ENCODE data around the gene TSPAN31. TPM values are rescaled to one million over a fixed set of nuclear protein-coding genes. Genes with fewer than 3 reads are reported as not detected.

Gene TSPAN31
- total RNA-seq, 1 donor from 2014 or later: 61.3 TPM

DNA sequence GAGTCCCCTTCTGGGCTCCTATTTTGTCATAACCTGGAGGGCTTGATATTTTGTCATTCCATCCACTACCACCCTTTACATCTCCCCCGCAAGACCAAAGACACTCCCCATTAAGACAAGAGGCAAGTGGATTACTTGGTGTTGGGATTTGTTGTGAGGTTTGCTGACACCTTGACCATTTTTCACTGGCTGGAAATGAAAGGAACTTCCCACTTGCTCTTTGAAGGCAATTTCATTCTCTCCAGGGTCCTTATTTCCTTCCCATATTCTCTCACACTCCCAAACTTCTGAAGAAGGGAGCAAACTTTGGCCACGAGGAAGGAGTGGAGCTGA lies 21.2 kb upstream of the TSPAN31 start:
- no peaks in the 10 kb centered on the region for H3K36me3 ChIP-seq
- Mint-ChIP-seq H3K27me3 (ENCODE audit: insufficient read depth, low read depth) (peaks cover 30% of the 10 kb centered on the region), H3K9me3 (peaks cover 5% of the 10 kb centered on the region), H3K4me1 (peaks cover 12% of the 10 kb centered on the region), H3K27ac (no peak overlapping the region), H3K36me3 (peaks cover 8% of the 10 kb centered on the region), H3K4me3 (peak overlapping the region; percentile 24)
- H3K4me1 ChIP-seq: peaks cover 3% of the 10 kb centered on the region
- H3K79me2 ChIP-seq (ENCODE audit: low read depth): no peaks in the 10 kb centered on the region
- no peak overlapping the region for H3K4me2 ChIP-seq
- DNase-seq (ENCODE audit: low spot score): no peak
- no peaks in the 10 kb centered on the region for H3F3A ChIP-seq (ENCODE audit: low read depth)
- H3K27ac ChIP-seq: no peak overlapping the region
- peaks cover 20% of the 10 kb centered on the region for H4K20me1 ChIP-seq (ENCODE audit: low read depth)
- H3K4me3 ChIP-seq: no peak overlapping the region
- H3K27me3 ChIP-seq: peaks cover 60% of the 10 kb centered on the region
- TF ChIP-seq EZH2 (IDR thresholded peaks at IDR 0.05) (no peak), EZH2phosphoT487 (IDR thresholded peaks at IDR 0.05) (no peak)
- TF ChIP-seq, protein P1, sequence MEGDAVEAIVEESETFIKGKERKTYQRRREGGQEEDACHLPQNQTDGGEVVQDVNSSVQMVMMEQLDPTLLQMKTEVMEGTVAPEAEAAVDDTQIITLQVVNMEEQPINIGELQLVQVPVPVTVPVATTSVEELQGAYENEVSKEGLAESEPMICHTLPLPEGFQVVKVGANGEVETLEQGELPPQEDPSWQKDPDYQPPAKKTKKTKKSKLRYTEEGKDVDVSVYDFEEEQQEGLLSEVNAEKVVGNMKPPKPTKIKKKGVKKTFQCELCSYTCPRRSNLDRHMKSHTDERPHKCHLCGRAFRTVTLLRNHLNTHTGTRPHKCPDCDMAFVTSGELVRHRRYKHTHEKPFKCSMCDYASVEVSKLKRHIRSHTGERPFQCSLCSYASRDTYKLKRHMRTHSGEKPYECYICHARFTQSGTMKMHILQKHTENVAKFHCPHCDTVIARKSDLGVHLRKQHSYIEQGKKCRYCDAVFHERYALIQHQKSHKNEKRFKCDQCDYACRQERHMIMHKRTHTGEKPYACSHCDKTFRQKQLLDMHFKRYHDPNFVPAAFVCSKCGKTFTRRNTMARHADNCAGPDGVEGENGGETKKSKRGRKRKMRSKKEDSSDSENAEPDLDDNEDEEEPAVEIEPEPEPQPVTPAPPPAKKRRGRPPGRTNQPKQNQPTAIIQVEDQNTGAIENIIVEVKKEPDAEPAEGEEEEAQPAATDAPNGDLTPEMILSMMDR (IDR thresholded peaks at IDR 0.05): no peak
- H2AFZ ChIP-seq (replicated peaks): no peak overlapping the region
- no peak overlapping the region for H3K9ac ChIP-seq
- no peaks in the 10 kb centered on the region for H3K9me3 ChIP-seq (ENCODE audit: low read depth)

DNA sequence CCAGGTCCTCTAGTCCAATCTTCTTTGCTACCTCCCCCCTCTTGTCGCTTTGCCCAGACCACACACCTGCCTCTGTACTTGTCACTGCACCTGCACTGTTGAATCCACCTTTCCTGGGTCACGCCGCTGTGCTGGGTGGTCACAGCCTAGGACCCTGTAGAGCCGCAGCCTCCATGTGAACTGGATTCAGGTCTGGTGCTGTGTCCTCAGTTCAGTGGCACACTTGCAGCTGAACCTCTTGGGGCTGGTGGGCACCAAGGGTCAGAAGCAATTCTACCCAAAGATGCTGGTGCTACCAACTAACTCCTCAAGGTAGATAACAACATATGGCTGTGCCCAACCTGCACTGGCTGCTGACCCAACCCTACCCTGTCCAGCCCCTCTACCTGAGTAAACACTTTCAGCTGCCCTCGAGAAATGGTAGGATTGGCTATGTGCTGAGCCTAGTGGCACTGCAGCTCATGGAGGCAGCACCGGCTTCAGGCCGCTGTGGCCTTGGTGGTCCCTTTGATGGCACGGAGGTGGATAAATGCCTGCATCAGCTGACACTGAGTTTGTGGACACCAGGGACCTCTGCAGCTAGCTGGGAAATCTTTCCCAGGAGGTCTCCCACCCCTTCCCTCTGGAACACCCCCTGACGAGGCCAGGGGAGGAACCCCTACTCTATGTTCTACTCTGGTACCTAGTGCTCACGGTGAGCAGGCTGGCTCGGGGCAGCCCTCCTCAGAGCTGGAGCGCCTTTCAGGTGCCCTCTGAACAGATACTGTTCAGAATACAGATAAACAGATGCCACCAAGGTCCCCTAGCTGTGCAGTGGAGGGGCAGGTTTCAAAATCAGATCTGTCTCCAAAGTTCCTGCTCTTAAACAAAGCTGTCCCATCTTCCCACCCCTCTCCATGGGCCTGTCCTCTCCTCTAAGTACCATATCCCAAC lies 20.6 kb upstream of the TSPAN31 start:
- Histone ChIP-seq H3K4me1 (peaks cover 3% of the 10 kb centered on the region), H3K27me3 (peaks cover 67% of the 10 kb centered on the region), H3K4me3 (no peak overlapping the region), H2AFZ (replicated peaks) (no peak overlapping the region), H3F3A (ENCODE audit: low read depth) (no peaks in the 10 kb centered on the region), H4K20me1 (ENCODE audit: low read depth) (peaks cover 20% of the 10 kb centered on the region), H3K9ac (no peak overlapping the region), H3K79me2 (ENCODE audit: low read depth) (no peaks in the 10 kb centered on the region), H3K9me3 (ENCODE audit: low read depth) (no peaks in the 10 kb centered on the region), H3K27ac (no peak overlapping the region), H3K4me2 (no peak overlapping the region), H3K36me3 (no peaks in the 10 kb centered on the region)
- H3K4me1 Mint-ChIP-seq: peaks cover 12% of the 10 kb centered on the region
- peaks cover 6% of the 10 kb centered on the region for H3K36me3 Mint-ChIP-seq
- peak overlapping the region; percentile 47 for H3K4me3 Mint-ChIP-seq
- H3K27ac Mint-ChIP-seq: no peak overlapping the region
- DNase-seq (ENCODE audit: low spot score): no peak
- H3K27me3 Mint-ChIP-seq (ENCODE audit: insufficient read depth, low read depth): peaks cover 35% of the 10 kb centered on the region
- TF ChIP-seq EZH2 (IDR thresholded peaks at IDR 0.05): no peak
- TF ChIP-seq, protein P1 (IDR thresholded peaks at IDR 0.05): no peak
- TF ChIP-seq EZH2phosphoT487 (IDR thresholded peaks at IDR 0.05): no peak
- H3K9me3 Mint-ChIP-seq: peaks cover 7% of the 10 kb centered on the region

DNA sequence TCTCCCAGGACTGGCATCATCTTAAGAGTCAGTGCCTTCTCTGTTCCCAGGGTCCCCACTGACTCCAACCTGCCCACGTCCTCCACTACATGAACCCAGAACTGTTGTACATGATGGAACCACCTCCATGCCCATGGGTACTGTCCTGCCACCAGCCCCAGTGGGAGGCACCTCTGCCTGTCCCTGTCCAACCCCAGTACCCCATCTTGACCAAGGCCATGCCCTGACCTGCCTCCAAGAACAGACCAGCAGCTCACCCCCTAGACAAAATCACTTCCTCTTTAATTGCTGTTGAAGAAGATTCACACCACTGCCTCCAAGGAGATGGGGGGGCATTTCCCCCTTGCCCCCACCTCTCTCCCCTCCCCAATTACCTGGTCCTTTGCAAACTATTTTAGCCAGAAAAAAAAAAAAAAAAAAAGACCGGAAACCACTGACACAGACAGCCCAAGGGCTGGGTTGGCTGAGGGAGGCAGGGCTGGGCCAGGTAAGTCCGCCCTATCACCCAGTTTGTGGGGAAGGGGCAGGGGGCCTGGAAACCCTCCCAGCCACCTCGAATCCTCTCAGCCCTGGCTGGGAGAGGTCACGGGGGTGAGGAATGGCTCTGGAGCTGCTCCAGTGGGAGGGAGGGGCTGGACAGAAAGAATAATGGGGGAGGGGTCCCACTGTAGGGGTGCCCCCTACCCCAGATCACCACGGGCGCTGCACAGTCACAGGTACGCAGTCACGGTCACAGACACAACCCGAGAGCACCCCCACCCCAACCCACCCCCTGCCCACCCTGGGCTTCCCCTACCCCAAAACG lies 19.7 kb upstream of the TSPAN31 start:
- H3K27me3 ChIP-seq: peaks cover 75% of the 10 kb centered on the region
- peaks cover 21% of the 10 kb centered on the region for H4K20me1 ChIP-seq (ENCODE audit: low read depth)
- peaks cover 2% of the 10 kb centered on the region for H3K36me3 Mint-ChIP-seq
- DNase-seq (ENCODE audit: low spot score): no peak
- H3K9me3 Mint-ChIP-seq: peaks cover 7% of the 10 kb centered on the region
- H3K4me3 Mint-ChIP-seq: peak overlapping the region; percentile 47
- H3K27ac ChIP-seq: no peak overlapping the region
- H3K27me3 Mint-ChIP-seq (ENCODE audit: insufficient read depth, low read depth): peaks cover 39% of the 10 kb centered on the region
- H3K36me3 ChIP-seq: no peaks in the 10 kb centered on the region
- no peaks in the 10 kb centered on the region for H3K79me2 ChIP-seq (ENCODE audit: low read depth)
- peaks cover 3% of the 10 kb centered on the region for H3K4me1 ChIP-seq
- no peak for TF ChIP-seq EZH2phosphoT487 (IDR thresholded peaks at IDR 0.05)
- no peak for TF ChIP-seq EZH2 (IDR thresholded peaks at IDR 0.05)
- TF ChIP-seq, protein P1 (IDR thresholded peaks at IDR 0.05): no peak
- H3F3A ChIP-seq (ENCODE audit: low read depth): no peaks in the 10 kb centered on the region
- no peak overlapping the region for H3K27ac Mint-ChIP-seq
- H2AFZ ChIP-seq (replicated peaks): no peak overlapping the region
- no peak overlapping the region for H3K4me2 ChIP-seq
- H3K9ac ChIP-seq: no peak overlapping the region
- no peaks in the 10 kb centered on the region for H3K9me3 ChIP-seq (ENCODE audit: low read depth)
- peaks cover 12% of the 10 kb centered on the region for H3K4me1 Mint-ChIP-seq
- H3K4me3 ChIP-seq: no peak overlapping the region

Measured in neural progenitor cell (in vitro differentiated cells).